HG03060 (cell line): Measurements from ENCODE around the gene BCL2L12.
"Not testable (repeated sequence)": the region's sequence is repeated elsewhere in the genome, so short reads cannot be mapped to it uniquely, and the experiment has no call there.

ENCODE experiments used
- ATAC-seq: cut with Tn5 transposase; IDR thresholded peaks from one replicate; pipeline ENCODE4 v1.9.1; 2021; ENCODE audit warnings: low read depth, moderate number of reproducible peaks; ENCODE audit not compliant: unreplicated experiment

BCL2L12 gene

DNA sequence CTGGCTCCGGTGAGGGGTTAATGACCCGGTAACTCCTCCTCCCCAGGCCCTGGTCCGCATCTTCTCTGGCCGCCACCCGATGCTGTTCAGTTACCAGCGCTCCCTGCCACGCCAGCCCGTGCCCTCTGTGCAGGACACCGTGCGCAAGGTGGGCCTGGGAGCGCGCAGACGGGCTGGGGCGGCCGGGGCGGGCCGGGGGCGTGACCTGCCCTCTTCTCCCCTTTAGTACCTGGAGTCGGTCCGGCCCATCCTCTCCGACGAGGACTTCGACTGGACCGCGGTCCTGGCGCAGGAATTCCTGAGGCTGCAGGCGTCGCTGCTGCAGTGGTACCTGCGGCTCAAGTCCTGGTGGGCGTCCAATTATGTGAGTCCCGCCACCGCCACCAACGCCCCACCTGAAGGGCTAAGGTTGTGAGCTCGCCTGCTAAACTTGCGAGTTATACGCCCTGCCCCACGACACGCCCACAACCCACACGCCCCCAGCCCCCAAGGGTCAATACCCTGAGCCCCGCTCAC is 35.6 kb downstream of the BCL2L12 start:
- ATAC-seq: no peak

DNA sequence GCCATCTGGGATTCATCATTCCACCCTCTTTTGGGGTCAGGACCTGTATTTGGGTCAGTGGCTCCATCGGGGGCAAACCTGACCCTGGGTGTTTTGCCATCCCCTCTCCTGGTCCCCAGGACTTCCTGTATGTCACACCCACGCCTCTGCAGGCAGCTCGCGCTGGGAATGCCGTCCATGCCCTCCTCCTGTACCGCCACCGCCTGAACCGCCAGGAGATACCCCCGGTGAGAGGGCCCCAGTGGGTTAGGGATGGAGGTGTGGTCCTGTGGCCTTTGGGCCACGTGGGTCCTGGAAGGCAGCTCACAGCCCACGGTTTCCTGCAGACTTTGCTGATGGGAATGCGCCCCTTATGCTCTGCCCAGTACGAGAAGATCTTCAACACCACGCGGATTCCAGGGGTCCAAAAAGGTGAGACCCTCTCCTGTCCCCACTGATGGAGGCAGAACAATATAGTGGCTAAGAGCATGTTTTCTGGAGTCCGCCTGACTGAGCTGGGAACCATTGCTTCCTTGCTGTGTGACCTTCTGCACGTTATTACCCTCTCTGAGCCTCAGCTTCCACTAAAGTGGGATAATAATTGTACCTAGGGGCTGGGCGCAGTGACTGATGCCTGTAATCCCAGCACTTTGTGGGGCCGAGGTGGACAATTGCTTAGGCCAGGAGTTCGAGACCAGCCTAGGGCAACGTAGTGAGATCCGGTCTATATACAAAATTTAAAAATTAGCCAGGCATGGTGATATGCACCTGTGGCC is 39.3 kb downstream of the BCL2L12 start:
- no peak for ATAC-seq

DNA sequence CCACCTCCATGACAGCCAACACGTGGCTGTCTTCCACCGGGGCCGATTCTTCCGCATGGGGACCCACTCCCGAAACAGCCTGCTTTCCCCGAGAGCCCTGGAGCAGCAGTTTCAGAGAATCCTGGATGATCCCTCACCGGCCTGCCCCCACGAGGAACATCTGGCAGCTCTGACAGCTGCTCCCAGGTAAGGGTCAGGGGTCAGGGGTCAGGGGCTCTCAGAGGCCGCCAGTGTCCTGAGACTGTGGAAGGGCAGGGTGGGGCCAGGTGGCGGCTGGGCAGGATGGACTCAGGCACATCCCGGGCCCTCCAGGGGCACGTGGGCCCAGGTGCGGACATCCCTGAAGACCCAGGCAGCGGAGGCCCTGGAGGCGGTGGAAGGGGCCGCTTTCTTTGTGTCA is 40.2 kb downstream of the BCL2L12 start:
- no peak for ATAC-seq

DNA sequence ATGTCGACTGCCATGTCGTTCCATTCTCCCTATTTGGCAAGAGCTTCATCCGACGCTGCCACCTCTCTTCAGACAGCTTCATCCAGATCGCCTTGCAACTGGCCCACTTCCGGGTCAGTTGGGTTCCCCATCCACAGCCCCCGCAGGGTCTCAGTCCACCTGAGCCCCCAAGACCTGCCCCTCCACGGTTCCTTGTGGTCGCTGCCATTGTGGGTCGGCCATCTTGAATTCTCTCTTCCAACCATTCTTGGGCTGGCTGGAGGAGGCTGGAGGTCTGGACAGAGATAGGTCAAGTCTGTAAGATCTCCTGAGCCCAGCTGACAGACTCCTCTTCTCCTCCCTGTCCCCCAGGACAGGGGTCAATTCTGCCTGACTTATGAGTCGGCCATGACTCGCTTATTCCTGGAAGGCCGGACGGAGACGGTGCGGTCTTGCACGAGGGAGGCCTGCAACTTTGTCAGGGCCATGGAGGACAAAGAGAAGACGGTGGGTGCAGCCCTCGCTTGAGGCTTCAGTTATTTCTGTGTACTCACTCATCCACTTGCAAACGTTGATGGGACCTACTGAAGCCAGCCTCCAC is 44.7 kb downstream of the BCL2L12 start:
- ATAC-seq: no peak

DNA sequence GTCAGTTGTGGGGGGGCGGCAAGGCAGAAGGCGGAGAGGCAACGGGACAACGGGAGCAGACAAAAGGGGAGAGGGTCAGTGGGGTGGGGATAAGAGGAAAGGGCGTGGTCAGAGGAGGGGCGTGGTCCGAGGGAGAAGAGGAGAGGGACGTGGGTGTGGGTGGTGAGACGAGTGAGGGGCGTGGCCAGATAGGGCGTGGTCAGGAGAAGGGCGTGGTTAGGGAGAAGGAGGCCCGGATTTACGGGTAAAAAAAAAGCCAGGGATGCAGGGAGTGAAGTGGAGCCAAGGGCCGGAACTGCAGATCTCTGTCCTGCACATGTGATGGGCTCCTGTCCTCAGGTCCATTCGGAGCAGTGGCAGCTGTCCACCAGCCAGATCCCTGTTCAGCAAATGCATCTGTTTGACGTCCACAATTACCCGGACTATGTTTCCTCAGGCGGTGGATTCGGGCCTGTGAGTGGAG is 46.7 kb downstream of the BCL2L12 start:
- no peak for ATAC-seq

DNA sequence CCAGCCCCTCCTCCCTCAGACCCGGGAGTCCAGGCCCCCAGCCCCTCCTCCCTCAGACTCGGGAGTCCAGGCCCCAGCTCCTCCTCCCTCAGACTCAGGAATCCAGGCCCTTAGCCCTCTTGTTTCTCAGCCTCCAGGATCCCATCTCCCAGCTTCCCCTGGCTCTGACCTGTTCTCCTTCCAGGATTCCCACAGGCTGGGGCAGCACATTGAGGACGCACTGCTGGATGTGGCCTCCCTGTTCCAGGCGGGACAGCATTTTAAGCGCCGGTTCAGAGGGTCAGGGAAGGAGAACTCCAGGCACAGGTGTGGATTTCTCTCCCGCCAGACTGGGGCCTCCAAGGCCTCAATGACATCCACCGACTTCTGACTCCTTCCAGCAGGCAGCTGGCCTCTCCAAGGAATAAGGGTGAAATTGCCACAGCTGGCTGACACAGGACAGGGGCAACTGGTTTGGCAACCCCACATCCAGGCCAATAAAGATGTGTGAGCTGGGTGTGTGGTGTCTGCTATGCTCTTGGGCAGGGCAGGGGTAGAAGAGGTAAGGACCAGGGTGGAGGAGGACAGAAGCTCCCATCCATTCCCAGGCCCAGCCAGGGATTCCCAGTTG is 47.6 kb downstream of the BCL2L12 start:
- ATAC-seq: no peak

DNA sequence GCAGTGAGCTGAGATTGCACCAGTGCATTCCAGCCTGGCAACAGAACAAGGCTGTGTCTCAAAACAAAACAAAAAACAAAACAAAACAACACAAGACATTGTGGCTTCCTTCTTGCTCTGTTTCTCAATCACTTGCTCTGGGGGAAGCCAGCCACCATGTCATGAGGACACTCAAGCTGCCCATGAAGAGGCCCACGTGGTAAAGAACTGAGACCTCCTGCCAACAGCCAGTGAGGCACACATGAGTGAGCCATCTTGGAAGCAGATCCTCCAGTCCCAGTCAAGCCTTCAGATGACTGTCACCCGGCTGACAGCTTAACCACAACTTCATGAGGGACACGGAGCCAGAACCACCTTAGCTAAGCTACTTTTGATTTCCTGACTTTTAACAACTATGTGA is 50.4 kb downstream of the BCL2L12 start:
- no peak for ATAC-seq

DNA sequence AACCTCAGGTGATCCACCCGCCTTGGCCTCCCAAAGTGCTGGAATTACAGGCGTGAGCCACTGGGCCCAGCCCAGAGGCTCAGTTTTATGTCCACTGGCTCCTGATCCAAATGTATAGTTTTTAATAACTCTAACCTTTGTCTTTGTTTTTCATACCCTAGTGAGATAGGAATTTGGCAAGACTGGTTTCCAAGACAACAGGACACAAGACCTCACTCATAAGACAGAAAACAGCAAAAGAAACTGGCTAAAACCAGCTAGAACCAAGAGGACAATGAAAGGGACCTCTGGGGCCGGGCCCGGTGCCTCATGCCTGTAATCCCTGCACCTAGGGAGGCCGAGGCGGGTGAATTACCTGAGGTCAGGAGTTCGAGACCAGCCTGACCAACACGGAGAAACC is 52.8 kb downstream of the BCL2L12 start:
- ATAC-seq: no peak

DNA sequence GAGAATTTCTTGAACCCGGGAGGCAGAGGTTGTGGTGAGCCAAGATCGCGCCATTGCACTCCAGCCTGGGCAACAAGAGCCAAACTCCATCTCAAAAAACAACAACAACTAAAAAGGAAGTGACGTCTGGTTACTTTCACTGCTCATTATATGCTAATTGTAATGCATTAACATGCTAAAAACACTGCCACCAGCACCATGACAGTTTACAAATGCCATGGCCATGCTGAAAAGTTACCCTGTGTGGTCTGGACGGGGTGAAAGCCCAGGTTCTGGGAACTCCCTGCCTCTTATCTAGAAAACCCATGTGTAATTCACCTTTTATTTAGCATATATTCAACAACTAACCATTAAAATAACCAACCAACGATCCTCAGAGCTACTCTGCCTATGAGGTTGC is 53.3 kb downstream of the BCL2L12 start:
- ATAC-seq: no peak

DNA sequence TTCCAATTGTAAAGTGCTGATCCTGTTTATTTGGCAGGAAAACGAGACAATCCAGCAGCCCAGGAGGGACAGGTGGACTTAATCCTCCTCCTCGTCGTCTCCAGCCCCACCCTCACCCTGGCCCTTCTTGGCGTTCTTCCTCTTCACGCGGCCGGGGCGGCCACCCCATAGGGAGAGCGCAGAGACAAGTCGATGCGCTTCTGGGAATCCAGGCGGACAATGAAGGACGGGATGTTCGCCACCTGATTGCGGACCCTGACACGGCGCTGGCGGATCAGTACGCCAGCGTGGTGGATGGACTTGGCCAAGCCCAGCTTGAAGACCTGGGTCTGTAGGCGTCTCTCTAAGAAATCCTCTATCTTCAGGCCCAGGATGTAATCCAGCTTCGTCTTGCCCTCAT is 53.7 kb downstream of the BCL2L12 start:
- ATAC-seq: not testable (repeated sequence)
